Mesenchymal stem cell (in vitro differentiated cells and primary cell): ENCODE results near the gene LRRC14B. TPM values are rescaled to one million over a fixed set of nuclear protein-coding genes. Genes with fewer than 3 reads are reported as not detected.
"Not testable (repeated sequence)": the region's sequence is repeated elsewhere in the genome, so short reads cannot be mapped to it uniquely, and the experiment has no call there.

Experiments
- DNase-seq: peaks from one replicate; pipeline ENCODE4 v3.0.0-alpha.2; 2013
- H2AFZ ChIP-seq: one replicate; pipeline ENCODE4 v1.6.1; 2013; ENCODE audit warnings: low read depth, mild to moderate bottlenecking, control low read depth, inconsistent platforms, low read length, moderate library complexity
- H2AK5ac ChIP-seq: 2 replicates; pipeline ENCODE4 v1.6.1; 2013; ENCODE audit warnings: low read length, moderate library complexity, mild to moderate bottlenecking, inconsistent platforms; ENCODE audit not compliant: severe bottlenecking
- H2BK120ac ChIP-seq: one replicate; pipeline ENCODE4 v1.6.1; 2013; ENCODE audit warnings: low read depth, mild to moderate bottlenecking, inconsistent platforms, low read length, moderate library complexity
- H2BK12ac ChIP-seq, 2 experiments: one replicate each; pipeline ENCODE4 v1.6.1; 2013; ENCODE audit warnings: inconsistent platforms in 2 of 2, low read length in 2 of 2, mild to moderate bottlenecking in 2 of 2, moderate library complexity in 2 of 2, control low read depth in 1 of 2
- H2BK15ac ChIP-seq: one replicate; pipeline ENCODE4 v1.6.1; 2013; ENCODE audit warnings: mild to moderate bottlenecking, low read depth, inconsistent platforms; ENCODE audit not compliant: poor library complexity, severe bottlenecking
- H2BK5ac ChIP-seq: 2 replicates; pipeline ENCODE4 v1.6.1; 2013; ENCODE audit warnings: low read depth, mild to moderate bottlenecking, low read length, control low read depth, inconsistent platforms; ENCODE audit not compliant: poor library complexity, severe bottlenecking
- H3K14ac ChIP-seq, 2 experiments: one replicate each; pipeline ENCODE4 v1.6.1; 2013; ENCODE audit warnings: inconsistent platforms in 2 of 2, low read length in 2 of 2, control low read depth in 1 of 2, mild to moderate bottlenecking in 1 of 2, moderate library complexity in 1 of 2
- H3K18ac ChIP-seq, 2 experiments: one replicate each; pipeline ENCODE4 v1.6.1; 2013; ENCODE audit warnings: inconsistent platforms in 2 of 2, low read length in 2 of 2, control low read depth in 1 of 2, low read depth in 1 of 2, mild to moderate bottlenecking in 1 of 2
- H3K23ac ChIP-seq, 2 experiments: one replicate each; pipeline ENCODE4 v1.6.1; 2013; ENCODE audit warnings: inconsistent platforms in 2 of 2, low read length in 2 of 2, mild to moderate bottlenecking in 2 of 2, moderate library complexity in 2 of 2, control low read depth in 1 of 2
- H3K27ac ChIP-seq: 2 replicates; pipeline ENCODE4 v1.5.1; 2013; ENCODE audit warnings: mild to moderate bottlenecking, moderate library complexity, low read length, control low read depth, inconsistent platforms; ENCODE audit not compliant: poor library complexity, severe bottlenecking
- H3K27me3 ChIP-seq, 2 experiments: 2 replicates each; pipeline versions ENCODE4 v1.6.1 to v1.7.0; 2013; ENCODE audit warnings: low read length in 2 of 2, mild to moderate bottlenecking in 2 of 2, moderate library complexity in 2 of 2, control low read depth in 1 of 2, inconsistent platforms in 1 of 2; ENCODE audit not compliant: control insufficient read depth in 1 of 2, insufficient read depth in 1 of 2
- H3K36me3 ChIP-seq, 2 experiments: 2 replicates each; pipeline versions ENCODE4 v1.6.1 to v1.7.0; 2013; ENCODE audit warnings: low read length in 2 of 2, control low read depth in 1 of 2, inconsistent platforms in 1 of 2, low read depth in 1 of 2, mild to moderate bottlenecking in 1 of 2; ENCODE audit not compliant: insufficient read depth in 2 of 2, control insufficient read depth in 1 of 2
- H3K4ac ChIP-seq, 2 experiments: one replicate each; pipeline ENCODE4 v1.6.1; 2013; ENCODE audit warnings: inconsistent platforms in 2 of 2, low read length in 2 of 2, mild to moderate bottlenecking in 2 of 2, moderate library complexity in 2 of 2, control low read depth in 1 of 2, low read depth in 1 of 2
- H3K4me1 ChIP-seq: 2 replicates; pipeline ENCODE4 v1.6.1; 2013; ENCODE audit warnings: low read depth, low read length, control low read depth; ENCODE audit not compliant: control insufficient read depth, insufficient read depth
- H3K4me2 ChIP-seq: 2 replicates; pipeline ENCODE4 v1.6.1; 2013; ENCODE audit warnings: low read length, mild to moderate bottlenecking, inconsistent platforms; ENCODE audit not compliant: poor library complexity, severe bottlenecking
- H3K4me3 ChIP-seq, 2 experiments: 2 replicates each; pipeline versions ENCODE4 v1.5.1 to v1.7.0; 2013; ENCODE audit warnings: low read length in 2 of 2, mild to moderate bottlenecking in 2 of 2, control low read depth in 1 of 2, low read depth in 1 of 2; ENCODE audit not compliant: insufficient read depth in 1 of 2
- H3K79me1 ChIP-seq: replicated peaks from 2 replicates; pipeline ENCODE4 v1.6.1; 2013; ENCODE audit warnings: mild to moderate bottlenecking, control low read depth, low read length, inconsistent platforms; ENCODE audit not compliant: poor library complexity, severe bottlenecking
- H3K9ac ChIP-seq: 2 replicates; pipeline ENCODE4 v1.7.0; 2013; ENCODE audit warnings: mild to moderate bottlenecking, low read length, moderate library complexity
- H3K9me3 ChIP-seq: 2 replicates; pipeline ENCODE4 v1.7.0; 2013; ENCODE audit warnings: mild to moderate bottlenecking, low read length; ENCODE audit not compliant: control insufficient read depth
- H4K8ac ChIP-seq: one replicate; pipeline ENCODE4 v1.6.1; 2013; ENCODE audit warnings: inconsistent platforms, mild to moderate bottlenecking, low read length, moderate library complexity
- H4K91ac ChIP-seq: one replicate; pipeline ENCODE4 v1.6.1; 2013; ENCODE audit warnings: mild to moderate bottlenecking, low read length, inconsistent platforms
- WGBS: methylation state at CpG from one replicate; pipeline ENCODE4 v1.1.7; 2013; ENCODE audit warnings: mixed read lengths; 5-methylcytosine and 5-hydroxymethylcytosine counted together
- small RNA-seq: library from polyadenylated mRNA; stranded (forward); fragments of <200 nt; extraction: miRNeasy Mini kit (QIAGEN cat#:217004); gene quantifications from one replicate; pipeline ENCODE3, GENCODE V24; 2013; ENCODE audit warnings: low read depth

Gene LRRC14B

GRCh38 chr5:243683-244367 is 52.5 kb downstream of the LRRC14B start:
- H3K9me3 ChIP-seq, H3K9ac ChIP-seq, H3K4ac ChIP-seq, H4K8ac ChIP-seq, H2BK5ac ChIP-seq, H3K4me2 ChIP-seq, H3K4me3 ChIP-seq, H2AFZ ChIP-seq, H3K27ac ChIP-seq, H3K27me3 ChIP-seq, H3K14ac ChIP-seq, H2AK5ac ChIP-seq, H3K23ac ChIP-seq, H3K79me1 ChIP-seq, H2BK15ac ChIP-seq, H3K18ac ChIP-seq, H2BK120ac ChIP-seq, DNase-seq, H3K4me1 ChIP-seq, H4K91ac ChIP-seq, H2BK12ac ChIP-seq: not testable (repeated sequence)
- 98% methylated on average over 12 of the region's 12 CpGs for WGBS
- peaks cover 30 to 70% of the 10 kb centered on the region in 2 experiments for H3K36me3 ChIP-seq

- H3K79me1 ChIP-seq: peaks cover 12% of the 10 kb centered on the region
- 97% methylated on average over 5 of the region's 5 CpGs for WGBS
These were observed 54.4 kb downstream of the LRRC14B start for GRCh38 chr5:245717-246116.

More at GRCh38 chr5:245717-246116, 54.4 kb downstream of the LRRC14B start:
- not testable (repeated sequence) for H3K4ac ChIP-seq, H2BK12ac ChIP-seq, DNase-seq, H3K14ac ChIP-seq, H3K27ac ChIP-seq, H2BK5ac ChIP-seq, H3K23ac ChIP-seq, H4K91ac ChIP-seq, H3K27me3 ChIP-seq, H3K9ac ChIP-seq, H2AK5ac ChIP-seq, H4K8ac ChIP-seq, H3K4me1 ChIP-seq, H3K4me2 ChIP-seq, H2AFZ ChIP-seq, H2BK120ac ChIP-seq, H3K9me3 ChIP-seq, H3K18ac ChIP-seq, H2BK15ac ChIP-seq, H3K4me3 ChIP-seq
- peaks cover 30 to 73% of the 10 kb centered on the region in 2 experiments for H3K36me3 ChIP-seq

Small RNAs within 50 kb of the gene (small RNA-seq; reads per million reads assigned to genes)
- not detected for gene RF00019
